Medulla oblongata (tissue), 1 donor: ENCODE data around the gene LDAH.
A peak's percentile ranks its signal among the peaks of the same experiment; 100 is the strongest.

ENCODE experiments used
- DNase-seq: peaks from one replicate; pipeline ENCODE4 v3.0.0-alpha.2; 2015; ENCODE audit errors: extremely low spot score

LDAH gene

GRCh38 chr2:20637147-20637546 lies 185.8 kb downstream of the LDAH start:
- peak; percentile 48 for DNase-seq

- peak; percentile 89 for DNase-seq
These were observed 187.0 kb downstream of the LDAH start for GRCh38 chr2:20635675-20636584.

DNA sequence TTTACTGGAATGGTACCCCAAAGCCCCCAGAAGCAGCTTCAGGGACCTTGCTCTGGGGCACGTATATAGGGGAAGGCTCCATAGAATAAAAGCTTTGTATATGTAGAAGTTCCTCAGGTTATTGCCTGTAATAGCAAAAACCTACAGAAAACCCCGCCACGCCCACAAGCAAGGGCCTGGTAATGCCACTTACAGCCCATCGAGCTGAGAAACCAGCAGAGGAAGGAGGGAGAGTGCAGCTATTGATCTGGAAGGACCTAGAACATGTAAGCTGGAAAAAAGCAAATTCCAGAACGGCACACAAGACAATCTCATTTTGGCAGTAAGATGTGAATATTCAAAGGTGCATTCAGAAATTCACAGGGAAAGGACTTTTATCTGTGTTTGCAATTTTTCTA lies 187.8 kb downstream of the LDAH start:
- DNase-seq: no peak

GRCh38 chr2:20634507-20635112 lies 188.3 kb downstream of the LDAH start:
- DNase-seq: no peak
